NCI-H524 (cell line): ENCODE results near the gene GLT6D1.

Source experiments
- DNase-seq, 2 experiments: peaks; one replicate each; lab custom pipeline; 2025; lab: John Stamatoyannopoulos, UW

The GLT6D1 gene

GRCh38 chr9:135622415-135623020, 16.8 kb downstream of the GLT6D1 start:
- DNase-seq = no peak

GRCh38 chr9:135620558-135620957, 18.8 kb downstream of the GLT6D1 start:
- no peak for DNase-seq

GRCh38 chr9:135619599-135619886, 19.8 kb downstream of the GLT6D1 start:
- DNase-seq = no peak

- DNase-seq = no peak
Observed at GRCh38 chr9:135618866-135619598, 20.3 kb downstream of the GLT6D1 start.

- DNase-seq = no peak
Observed at GRCh38 chr9:135617991-135618411, 21.3 kb downstream of the GLT6D1 start.

GRCh38 chr9:135617538-135617900, 21.8 kb downstream of the GLT6D1 start:
- DNase-seq = no peak

GRCh38 chr9:135616619-135617537, 22.5 kb downstream of the GLT6D1 start:
- no peak for DNase-seq

GRCh38 chr9:135615666-135616618, 23.4 kb downstream of the GLT6D1 start:
- no peak for DNase-seq

- no peak for DNase-seq
Observed at GRCh38 chr9:135614821-135615665, 24.3 kb downstream of the GLT6D1 start.

- no peak for DNase-seq
Observed at GRCh38 chr9:135613946-135614805, 25.2 kb downstream of the GLT6D1 start.

GRCh38 chr9:135612981-135613910, 26.1 kb downstream of the GLT6D1 start:
- DNase-seq = no peak

GRCh38 chr9:135612437-135612836, 26.9 kb downstream of the GLT6D1 start:
- no peak for DNase-seq

GRCh38 chr9:135611875-135612209, 27.5 kb downstream of the GLT6D1 start:
- no peak for DNase-seq

GRCh38 chr9:135611142-135611874, 28.0 kb downstream of the GLT6D1 start:
- no peak for DNase-seq

GRCh38 chr9:135610290-135611141, 28.8 kb downstream of the GLT6D1 start:
- no peak for DNase-seq

- no peak for DNase-seq
Observed at GRCh38 chr9:135609366-135609955, 29.9 kb downstream of the GLT6D1 start.

- DNase-seq = no peak
Observed at GRCh38 chr9:135608999-135609317, 30.4 kb downstream of the GLT6D1 start.
